ENCODE results near the gene TRABD2B. TPM values are rescaled to one million over a fixed set of nuclear protein-coding genes. Genes with fewer than 3 reads are reported as not detected.

TRABD2B gene
- total RNA-seq, 1 donor from 2014 or later: 6.2 TPM

DNA sequence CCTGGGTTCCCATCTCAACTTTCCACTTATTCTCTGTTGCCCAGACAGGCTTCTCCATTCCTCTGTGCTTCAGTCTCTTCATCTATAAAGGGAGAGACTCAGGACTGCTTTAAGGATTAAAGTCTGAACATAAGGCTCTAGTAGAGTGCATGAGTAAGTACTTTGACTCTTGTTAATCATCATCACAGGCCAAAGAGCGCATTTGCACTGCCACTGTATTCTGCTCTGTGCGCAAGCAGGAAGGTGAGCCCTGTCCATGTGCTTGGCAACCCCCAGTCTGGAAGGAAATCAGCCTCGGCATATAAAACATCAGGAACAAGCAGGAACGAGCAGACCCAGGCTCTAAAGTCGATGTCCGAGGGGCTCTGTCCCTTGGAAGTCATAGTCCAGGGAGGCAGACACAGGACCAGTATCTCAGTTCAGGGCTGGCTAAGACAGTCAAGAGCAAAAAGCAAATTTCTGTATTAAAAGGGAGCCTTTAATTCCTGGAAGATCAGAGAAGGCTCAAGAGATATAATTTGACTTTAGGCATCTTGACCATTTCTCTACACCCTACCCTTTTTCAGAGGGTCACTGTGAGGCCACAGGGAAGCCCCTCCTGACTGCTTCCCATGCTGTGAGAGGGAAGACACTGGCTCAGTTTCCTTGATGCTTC is 131.2 kb downstream of the TRABD2B start:
- peaks cover 35% of the 10 kb centered on the region for H3K27me3 Mint-ChIP-seq (ENCODE audit: low read depth)
- no peaks in the 10 kb centered on the region for H3K36me3 Mint-ChIP-seq
- TF ChIP-seq CTCF (IDR thresholded peaks at IDR 0.05; ENCODE audit: unreplicated experiment): no peak
- peaks cover 10% of the 10 kb centered on the region for H3K9me3 Mint-ChIP-seq
- peaks cover 26% of the 10 kb centered on the region for H3K4me1 Mint-ChIP-seq
- peak overlapping the region; percentile 13 for H3K27ac Mint-ChIP-seq
- no peak overlapping the region for H3K4me3 Mint-ChIP-seq
- no peak for DNase-seq (ENCODE audit: low spot score in 2 of 2, unreplicated experiment in 2 of 2)

DNA sequence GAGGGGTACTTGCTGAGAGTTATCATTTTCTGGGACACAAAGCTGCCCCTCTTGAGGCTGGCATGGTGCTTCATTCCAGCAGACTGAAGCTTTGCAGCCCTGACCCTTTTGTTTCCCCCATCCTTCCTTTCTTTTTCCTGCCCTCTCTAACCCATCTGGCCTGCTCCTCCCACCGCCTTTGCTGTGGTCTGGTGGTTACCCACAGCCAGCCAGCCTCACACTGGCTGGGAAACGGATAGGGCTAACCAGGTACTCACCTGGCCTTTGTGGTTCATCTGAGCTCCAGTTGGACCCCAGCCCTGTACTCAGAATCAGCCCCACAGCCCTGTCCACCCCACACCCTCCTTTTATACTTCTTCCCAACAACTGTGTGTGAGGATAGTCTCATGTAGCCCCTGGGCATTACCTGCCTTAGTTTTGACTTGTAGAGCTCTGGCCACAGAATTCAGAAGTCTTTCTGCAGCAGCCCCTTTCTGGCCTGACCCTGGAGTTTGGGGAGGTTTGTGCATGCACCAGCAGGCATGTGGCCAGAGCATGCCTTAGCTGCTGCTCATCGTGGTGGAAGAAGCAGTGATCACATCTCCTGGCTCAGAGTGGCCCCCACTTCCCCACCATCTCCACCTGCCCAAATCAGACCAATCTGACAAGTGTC is 138.0 kb downstream of the TRABD2B start:
- peaks cover 38% of the 10 kb centered on the region for H3K27me3 Mint-ChIP-seq (ENCODE audit: low read depth)
- H3K4me1 Mint-ChIP-seq: peaks cover 13% of the 10 kb centered on the region
- no peak overlapping the region for H3K4me3 Mint-ChIP-seq
- DNase-seq (ENCODE audit: low spot score in 2 of 2, unreplicated experiment in 2 of 2): peak in 1 of 2 experiments; percentile 22
- no peak for TF ChIP-seq CTCF (IDR thresholded peaks at IDR 0.05; ENCODE audit: unreplicated experiment)
- H3K9me3 Mint-ChIP-seq: peaks cover 5% of the 10 kb centered on the region
- no peaks in the 10 kb centered on the region for H3K36me3 Mint-ChIP-seq
- H3K27ac Mint-ChIP-seq: no peak overlapping the region

DNA sequence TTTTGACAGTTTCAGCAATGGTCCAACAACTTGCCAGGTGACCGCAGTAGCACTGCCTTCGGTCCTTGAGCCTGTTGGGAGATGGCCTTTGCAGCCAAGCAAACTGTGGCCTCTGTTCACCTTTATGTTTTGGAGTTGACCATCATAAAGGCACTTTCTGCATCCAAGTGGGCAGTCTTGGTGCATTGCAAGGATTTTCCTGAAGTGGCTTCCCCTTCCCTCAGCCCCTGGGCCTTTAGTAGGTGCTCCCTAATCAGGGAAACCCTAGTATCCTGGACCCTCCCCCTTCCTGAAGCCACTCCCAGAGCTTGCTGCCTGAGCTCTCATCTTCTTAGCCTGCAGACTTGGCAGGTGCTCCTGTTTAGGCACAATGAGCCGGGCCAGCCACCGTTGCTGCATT is 140.2 kb downstream of the TRABD2B start:
- Mint-ChIP-seq H3K4me3 (no peak overlapping the region), H3K27me3 (ENCODE audit: low read depth) (peaks cover 53% of the 10 kb centered on the region), H3K36me3 (no peaks in the 10 kb centered on the region), H3K4me1 (peaks cover 13% of the 10 kb centered on the region), H3K9me3 (no peaks in the 10 kb centered on the region), H3K27ac (no peak overlapping the region)
- DNase-seq (ENCODE audit: low spot score in 2 of 2, unreplicated experiment in 2 of 2): peak in 1 of 2 experiments; percentile 31
- TF ChIP-seq CTCF (IDR thresholded peaks at IDR 0.05; ENCODE audit: unreplicated experiment): no peak

GRCh38 chr1:47855230-47855629 is 142.0 kb downstream of the TRABD2B start:
- Mint-ChIP-seq H3K36me3 (no peaks in the 10 kb centered on the region), H3K4me3 (no peak overlapping the region), H3K27me3 (ENCODE audit: low read depth) (peaks cover 54% of the 10 kb centered on the region), H3K27ac (no peak overlapping the region), H3K9me3 (no peaks in the 10 kb centered on the region), H3K4me1 (peaks cover 13% of the 10 kb centered on the region)
- DNase-seq (ENCODE audit: low spot score in 2 of 2, unreplicated experiment in 2 of 2): no peak
- TF ChIP-seq CTCF (IDR thresholded peaks at IDR 0.05; ENCODE audit: unreplicated experiment): no peak

- H3K27ac Mint-ChIP-seq: no peak overlapping the region
- peaks cover 14% of the 10 kb centered on the region for H3K4me1 Mint-ChIP-seq
- no peaks in the 10 kb centered on the region for H3K9me3 Mint-ChIP-seq
- TF ChIP-seq CTCF (IDR thresholded peaks at IDR 0.05; ENCODE audit: unreplicated experiment): no peak
- H3K27me3 Mint-ChIP-seq (ENCODE audit: low read depth): peaks cover 54% of the 10 kb centered on the region
- no peaks in the 10 kb centered on the region for H3K36me3 Mint-ChIP-seq
- DNase-seq (ENCODE audit: low spot score in 2 of 2, unreplicated experiment in 2 of 2): peak in 1 of 2 experiments; percentile 7
- no peak overlapping the region for H3K4me3 Mint-ChIP-seq
These were observed 142.5 kb downstream of the TRABD2B start for GRCh38 chr1:47854552-47855144.

All from mesothelial cell of epicardium (in vitro differentiated cells).